Astrocyte (in vitro differentiated cells and primary cell): ENCODE results near the gene DSTN.

ENCODE experiments used
- EZH2 ChIP-seq: IDR thresholded peaks from 2 replicates; pipeline ENCODE4 v1.6.1; 2012; ENCODE audit warnings: mild to moderate bottlenecking, low read length, inconsistent platforms; ENCODE audit not compliant: insufficient read depth
- TF ChIP-seq, protein P1 (sequence below): IDR thresholded peaks from 2 replicates; pipeline ENCODE4 v1.5.1; 2011; ENCODE audit warnings: low read depth, mild to moderate bottlenecking, inconsistent platforms, low read length, moderate library complexity; ENCODE audit not compliant: insufficient read depth

DNA sequence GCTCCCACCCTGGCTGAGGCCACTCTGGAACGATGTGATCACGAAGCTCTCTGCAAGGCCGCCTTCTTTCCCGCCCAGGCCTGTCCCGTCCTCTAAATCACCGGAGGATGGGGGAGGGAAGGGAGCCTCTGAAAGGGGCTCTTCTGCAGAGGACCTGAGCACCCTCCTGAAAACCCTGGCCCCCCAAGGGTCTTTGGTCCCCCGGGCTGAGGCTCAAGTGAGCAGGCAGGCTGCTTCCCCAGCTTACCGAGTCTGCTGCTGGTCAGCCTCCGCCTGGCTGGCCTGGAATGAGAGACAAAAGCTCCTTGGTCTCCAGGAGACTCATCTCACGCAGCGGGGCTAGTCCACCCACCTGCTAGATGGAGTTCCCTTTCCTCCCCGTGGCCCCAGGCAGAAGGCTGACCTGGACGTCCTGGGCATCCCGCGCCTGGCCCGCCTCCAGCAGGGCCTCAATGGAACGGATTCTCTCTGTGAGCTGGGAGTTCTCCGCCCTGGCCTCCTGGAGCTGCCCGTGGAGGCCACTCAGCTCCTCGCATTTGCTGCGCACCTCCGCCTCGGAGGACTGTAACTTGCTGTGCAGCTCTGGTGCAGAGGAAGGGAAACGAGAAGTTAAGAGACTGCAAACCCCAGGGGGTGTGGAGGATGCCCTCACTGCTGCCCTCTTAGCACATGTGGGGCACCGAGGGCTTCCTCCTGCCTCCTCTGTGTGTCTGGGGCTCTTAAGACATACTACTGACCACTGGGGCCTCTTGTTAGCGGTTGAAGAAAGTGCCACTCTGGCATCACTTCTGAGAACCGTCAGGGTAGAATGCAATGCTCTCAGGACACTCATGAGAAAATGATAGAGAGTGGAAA, 57.5 kb downstream of the DSTN start:
- TF ChIP-seq, protein P1, sequence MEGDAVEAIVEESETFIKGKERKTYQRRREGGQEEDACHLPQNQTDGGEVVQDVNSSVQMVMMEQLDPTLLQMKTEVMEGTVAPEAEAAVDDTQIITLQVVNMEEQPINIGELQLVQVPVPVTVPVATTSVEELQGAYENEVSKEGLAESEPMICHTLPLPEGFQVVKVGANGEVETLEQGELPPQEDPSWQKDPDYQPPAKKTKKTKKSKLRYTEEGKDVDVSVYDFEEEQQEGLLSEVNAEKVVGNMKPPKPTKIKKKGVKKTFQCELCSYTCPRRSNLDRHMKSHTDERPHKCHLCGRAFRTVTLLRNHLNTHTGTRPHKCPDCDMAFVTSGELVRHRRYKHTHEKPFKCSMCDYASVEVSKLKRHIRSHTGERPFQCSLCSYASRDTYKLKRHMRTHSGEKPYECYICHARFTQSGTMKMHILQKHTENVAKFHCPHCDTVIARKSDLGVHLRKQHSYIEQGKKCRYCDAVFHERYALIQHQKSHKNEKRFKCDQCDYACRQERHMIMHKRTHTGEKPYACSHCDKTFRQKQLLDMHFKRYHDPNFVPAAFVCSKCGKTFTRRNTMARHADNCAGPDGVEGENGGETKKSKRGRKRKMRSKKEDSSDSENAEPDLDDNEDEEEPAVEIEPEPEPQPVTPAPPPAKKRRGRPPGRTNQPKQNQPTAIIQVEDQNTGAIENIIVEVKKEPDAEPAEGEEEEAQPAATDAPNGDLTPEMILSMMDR: no peak
- no peak for TF ChIP-seq EZH2
